Bronchial epithelial cell (primary cell): Measurements from ENCODE around the gene STK40. TPM values are rescaled to one million over a fixed set of nuclear protein-coding genes. Genes with fewer than 3 reads are reported as not detected.

Experiments used
- DNase-seq: peaks from one replicate; pipeline ENCODE4 v3.0.0-alpha.2; 2010; ENCODE audit warnings: low read depth
- FAIRE-seq: peaks from 2 replicates; lab custom pipeline; 2011; peaks lifted over from hg19 to GRCh38; lab: Jason Lieb, UNC
- H3K27me3 ChIP-seq: 2 replicates; pipeline ENCODE4 v1.5.1; 2011; ENCODE audit warnings: low read length; ENCODE audit not compliant: control insufficient read depth, insufficient read depth
- H3K36me3 ChIP-seq: 2 replicates; pipeline ENCODE4 v1.5.1; 2011; ENCODE audit warnings: low read length; ENCODE audit not compliant: control insufficient read depth, insufficient read depth
- H3K4me3 ChIP-seq: 2 replicates; pipeline ENCODE4 v1.5.1; 2011; ENCODE audit warnings: mild to moderate bottlenecking, low read depth, low read length, control low read depth
- CTCF ChIP-seq: IDR thresholded peaks from 2 replicates; pipeline ENCODE4 v1.5.1; 2011; ENCODE audit warnings: mild to moderate bottlenecking, moderate library complexity, low read length, control low read depth, inconsistent platforms; ENCODE audit not compliant: insufficient read depth, severe bottlenecking
- total RNA-seq: library from RNA; depleted of rRNA; stranded (reverse); fragments of >200 nt; gene quantifications from 2 replicates; pipeline ENCODE4 v1.2.1, GENCODE V29; 2014

The STK40 gene
- total RNA-seq, 1 donor from 2014 or later: 9.0 TPM

- Histone ChIP-seq H3K4me3 (no peak overlapping the region), H3K27me3 (no peaks in the 10 kb centered on the region), H3K36me3 (no peaks in the 10 kb centered on the region)
- TF ChIP-seq CTCF: no peak
- DNase-seq (peak; percentile 33), FAIRE-seq (no peak)
Measured at GRCh38 chr1:36326499-36326898, 59.2 kb downstream of the STK40 start.

GRCh38 chr1:36324353-36324703 is 61.4 kb downstream of the STK40 start:
- no peak for TF ChIP-seq CTCF
- no peak for DNase-seq
- H3K36me3 ChIP-seq: no peaks in the 10 kb centered on the region
- H3K4me3 ChIP-seq: no peak overlapping the region
- H3K27me3 ChIP-seq: no peaks in the 10 kb centered on the region
- no peak for FAIRE-seq

GRCh38 chr1:36323636-36324352 is 61.9 kb downstream of the STK40 start, which contains the start of gene EVA1B:
Gene EVA1B (minus strand): TSS chr1:36323645. CDS start chr1:36323037, 608 bp downstream.
- Histone ChIP-seq H3K36me3 (no peaks in the 10 kb centered on the region), H3K27me3 (no peaks in the 10 kb centered on the region), H3K4me3 (peak within 1 kb of the TSS; percentile 43)
- FAIRE-seq (no peak), DNase-seq (peak; percentile 45)
- TF ChIP-seq CTCF: no peak

GRCh38 chr1:36322786-36323635 is 62.7 kb downstream of the STK40 start:
- FAIRE-seq: no peak
- H3K36me3 ChIP-seq: no peaks in the 10 kb centered on the region
- H3K27me3 ChIP-seq: no peaks in the 10 kb centered on the region
- no peak for DNase-seq
- H3K4me3 ChIP-seq: peak overlapping the region; percentile 43
- no peak for TF ChIP-seq CTCF

- no peak for TF ChIP-seq CTCF
- DNase-seq (no peak), FAIRE-seq (no peak)
- no peaks in the 10 kb centered on the region for H3K36me3 ChIP-seq
- no peak overlapping the region for H3K4me3 ChIP-seq
- H3K27me3 ChIP-seq: no peaks in the 10 kb centered on the region
Measured at GRCh38 chr1:36322041-36322785, 63.5 kb downstream of the STK40 start.
